Measurements from ENCODE around the gene SMPD4. TPM values are rescaled to one million over a fixed set of nuclear protein-coding genes. Genes with fewer than 3 reads are reported as not detected.
"Not testable (repeated sequence)": the region's sequence is repeated elsewhere in the genome, so short reads cannot be mapped to it uniquely, and the experiment has no call there.

SMPD4 gene
- total RNA-seq, 4 donors from 2014 or later, result 52.7 to 140 (median 65.0) TPM

DNA sequence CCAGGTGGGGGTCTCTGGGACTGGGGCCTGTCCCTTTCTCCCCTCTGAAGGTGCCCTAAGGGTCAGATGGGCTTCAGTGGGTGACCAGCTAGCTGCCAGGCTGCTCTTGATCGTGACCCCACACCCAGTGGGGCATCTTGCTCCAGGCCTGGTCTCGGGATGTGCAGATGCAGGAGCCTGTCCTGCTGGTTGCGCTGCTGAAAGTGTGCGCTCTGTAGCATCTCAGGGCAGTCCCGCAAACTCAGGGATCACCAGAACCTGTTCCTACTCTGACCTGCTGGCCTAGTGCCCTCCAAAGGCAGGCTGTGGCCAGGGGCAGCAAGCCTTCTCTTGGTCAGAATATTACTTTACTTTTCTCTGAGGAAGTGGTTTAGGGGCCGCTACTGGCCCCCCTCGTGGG, 40.9 kb downstream of the SMPD4 start:
- WGBS, result no CpG with 5 or more reads among the region's 7 CpGs
- H3K9me3 ChIP-seq, H3K27ac ChIP-seq, H3K27me3 ChIP-seq, H3K36me3 ChIP-seq, H3K4me3 ChIP-seq: not testable (repeated sequence)
- H3K4me1 ChIP-seq, result peaks cover 14% of the 10 kb centered on the region
- peak in 1 of 2 donors; percentile 38 for DNase-seq (ENCODE audit: low spot score in 2 of 2)

- not testable (repeated sequence) for H3K9me3 ChIP-seq, H3K36me3 ChIP-seq, H3K4me1 ChIP-seq, H3K27me3 ChIP-seq, H3K27ac ChIP-seq, H3K4me3 ChIP-seq
- WGBS, result 62% methylated on average over 13 of the region's 30 CpGs
- peak in 1 of 2 donors; percentile 40 for DNase-seq (ENCODE audit: low spot score in 2 of 2)
These were observed 41.8 kb downstream of the SMPD4 start for GRCh38 chr2:130139331-130140280.

DNA sequence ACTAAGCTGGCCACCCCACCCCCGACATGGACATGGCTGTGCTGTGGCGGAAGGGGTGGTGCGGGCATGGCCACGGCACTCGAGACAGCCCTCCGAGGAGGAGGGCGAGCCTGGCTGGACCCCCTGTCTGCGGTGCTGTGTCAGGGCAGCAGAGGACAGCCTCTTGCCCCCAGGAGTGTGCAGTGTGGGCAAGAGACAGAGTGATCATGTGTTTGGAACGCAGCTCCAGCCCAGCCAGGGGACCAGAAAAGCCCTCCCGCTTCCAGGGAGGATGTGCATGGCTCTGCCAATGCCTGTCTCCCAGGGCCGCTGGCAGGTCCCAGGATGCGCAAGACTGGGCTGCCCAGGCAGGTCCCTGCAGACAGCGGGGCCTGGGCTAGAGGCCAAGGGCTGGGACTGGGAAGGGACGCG, 42.6 kb downstream of the SMPD4 start:
- H3K27ac ChIP-seq, H3K9me3 ChIP-seq, H3K4me1 ChIP-seq, H3K36me3 ChIP-seq, H3K27me3 ChIP-seq, H3K4me3 ChIP-seq: not testable (repeated sequence)
- WGBS, result no CpG with 5 or more reads among the region's 15 CpGs
- DNase-seq (ENCODE audit: low spot score in 2 of 2), result peak in 1 of 2 donors; percentile 34

GRCh38 chr2:130138326-130138725, 43.1 kb downstream of the SMPD4 start:
- DNase-seq (ENCODE audit: low spot score in 2 of 2), result peak in 1 of 2 donors; percentile 26
- not testable (repeated sequence) for H3K36me3 ChIP-seq
- 80% methylated on average over 4 of the region's 13 CpGs for WGBS

DNA sequence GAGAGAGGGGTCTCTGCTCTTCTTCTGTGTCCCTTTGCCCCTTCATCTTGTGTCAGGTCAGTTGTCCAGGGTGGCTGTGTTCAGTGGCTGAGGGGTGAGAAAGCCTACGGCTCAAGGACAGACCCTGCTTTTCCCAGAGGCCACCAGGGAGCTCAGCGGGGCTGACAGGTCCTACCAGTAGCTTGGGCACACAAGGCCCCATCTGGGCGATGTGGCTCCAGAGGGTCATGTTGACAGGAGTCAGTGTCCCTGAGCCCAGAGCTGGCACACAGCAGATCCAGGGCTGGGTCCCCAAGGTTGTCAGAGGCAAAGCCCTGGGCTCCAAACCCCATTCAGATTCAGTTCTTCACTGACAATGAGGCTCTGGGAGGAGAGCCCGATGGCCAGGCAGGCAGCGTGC, 44.3 kb downstream of the SMPD4 start:
- not testable (repeated sequence) for H3K4me1 ChIP-seq, H3K4me3 ChIP-seq, H3K27me3 ChIP-seq, H3K36me3 ChIP-seq, H3K27ac ChIP-seq, H3K9me3 ChIP-seq
- WGBS, result 77% methylated on average over 3 of the region's 5 CpGs
- peak in 1 of 2 donors; percentile 66 for DNase-seq (ENCODE audit: low spot score in 2 of 2)

More at GRCh38 chr2:130138326-130138725, 43.1 kb downstream of the SMPD4 start:
- not testable (repeated sequence) for H3K4me1 ChIP-seq, H3K4me3 ChIP-seq, H3K9me3 ChIP-seq, H3K27me3 ChIP-seq, H3K27ac ChIP-seq

DNA sequence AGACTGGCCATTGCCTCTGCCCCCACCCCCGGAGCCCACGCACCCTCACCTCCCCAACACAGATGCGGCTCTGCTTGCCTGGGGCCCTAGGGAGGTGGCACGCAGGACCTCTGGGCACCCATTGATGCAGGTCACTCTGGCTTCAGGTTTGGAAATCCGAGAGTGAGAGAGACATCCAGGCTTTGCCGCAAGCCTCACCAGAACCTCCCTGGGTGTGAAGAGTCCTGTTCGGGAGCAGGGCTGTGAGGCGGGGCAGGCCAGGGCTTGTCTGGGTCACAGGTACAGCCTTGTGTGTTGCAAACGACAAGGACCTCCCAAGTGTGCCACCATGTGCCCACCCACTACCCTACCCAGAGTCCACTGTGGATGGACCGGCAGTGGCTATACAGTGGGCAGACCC, 44.9 kb downstream of the SMPD4 start:
- H3K4me1 ChIP-seq; H3K36me3 ChIP-seq; H3K9me3 ChIP-seq; H3K4me3 ChIP-seq; DNase-seq (ENCODE audit: low spot score in 2 of 2); H3K27ac ChIP-seq; H3K27me3 ChIP-seq: not testable (repeated sequence)
- no CpG with 5 or more reads among the region's 10 CpGs for WGBS

- Histone ChIP-seq H3K9me3 (no peaks in the 10 kb centered on the region), H3K36me3 (no peaks in the 10 kb centered on the region), H3K4me3 (no peak overlapping the region), H3K27ac (no peak overlapping the region), H3K27me3 (peaks cover 3% of the 10 kb centered on the region), H3K4me1 (no peaks in the 10 kb centered on the region)
- peak in 1 of 2 donors; percentile 78 for DNase-seq (ENCODE audit: low spot score in 2 of 2)
- 87% methylated on average over 8 of the region's 15 CpGs for WGBS
- TF ChIP-seq POLR2A (IDR thresholded peaks at IDR 0.05), result no peak
- no peak for TF ChIP-seq EP300 (IDR thresholded peaks at IDR 0.05)
- TF ChIP-seq POLR2AphosphoS5 (IDR thresholded peaks at IDR 0.05), result no peak
- TF ChIP-seq, protein P1, sequence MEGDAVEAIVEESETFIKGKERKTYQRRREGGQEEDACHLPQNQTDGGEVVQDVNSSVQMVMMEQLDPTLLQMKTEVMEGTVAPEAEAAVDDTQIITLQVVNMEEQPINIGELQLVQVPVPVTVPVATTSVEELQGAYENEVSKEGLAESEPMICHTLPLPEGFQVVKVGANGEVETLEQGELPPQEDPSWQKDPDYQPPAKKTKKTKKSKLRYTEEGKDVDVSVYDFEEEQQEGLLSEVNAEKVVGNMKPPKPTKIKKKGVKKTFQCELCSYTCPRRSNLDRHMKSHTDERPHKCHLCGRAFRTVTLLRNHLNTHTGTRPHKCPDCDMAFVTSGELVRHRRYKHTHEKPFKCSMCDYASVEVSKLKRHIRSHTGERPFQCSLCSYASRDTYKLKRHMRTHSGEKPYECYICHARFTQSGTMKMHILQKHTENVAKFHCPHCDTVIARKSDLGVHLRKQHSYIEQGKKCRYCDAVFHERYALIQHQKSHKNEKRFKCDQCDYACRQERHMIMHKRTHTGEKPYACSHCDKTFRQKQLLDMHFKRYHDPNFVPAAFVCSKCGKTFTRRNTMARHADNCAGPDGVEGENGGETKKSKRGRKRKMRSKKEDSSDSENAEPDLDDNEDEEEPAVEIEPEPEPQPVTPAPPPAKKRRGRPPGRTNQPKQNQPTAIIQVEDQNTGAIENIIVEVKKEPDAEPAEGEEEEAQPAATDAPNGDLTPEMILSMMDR (IDR thresholded peaks at IDR 0.05), result no peak
These were observed 45.5 kb downstream of the SMPD4 start for GRCh38 chr2:130135692-130136541.

DNA sequence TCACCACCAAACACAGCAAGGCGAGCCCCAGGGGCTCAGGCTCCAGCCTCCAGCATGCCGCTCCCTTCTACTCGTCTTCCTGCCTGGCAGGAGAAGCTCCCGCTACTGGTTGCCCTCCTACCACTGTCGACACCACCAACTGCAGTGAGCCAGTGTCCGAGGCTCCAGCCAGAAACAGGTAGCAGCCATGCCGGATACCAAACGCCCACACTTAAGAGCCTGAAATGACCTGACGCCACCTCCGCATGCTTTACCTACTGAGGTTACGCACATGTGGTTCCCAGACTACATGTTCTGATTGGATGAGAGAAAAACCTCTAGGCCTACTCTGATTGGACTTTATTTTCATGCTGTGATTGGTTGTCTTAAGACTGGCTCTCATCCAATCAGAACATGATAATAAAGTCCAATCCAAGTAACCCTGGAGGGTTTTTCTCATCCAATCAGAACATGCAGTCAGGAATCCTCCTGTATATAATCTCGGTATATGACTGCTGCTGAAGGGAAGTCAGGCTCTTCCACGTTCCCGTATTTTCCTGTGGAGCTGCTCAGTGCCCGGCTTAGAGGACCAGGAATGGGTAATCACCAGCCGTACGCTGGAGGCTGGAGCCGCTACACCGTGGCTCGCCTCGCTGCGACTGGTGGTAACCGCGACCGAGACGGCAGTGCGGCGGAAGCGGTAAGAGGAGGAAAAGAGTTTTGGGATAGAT, 52.1 kb downstream of the SMPD4 start, which contains the start of gene POTEF:
Gene POTEF, minus strand, starts transcription at position 103 of the 710 bp plus-strand sequence. CDS start 8,707 bp downstream, outside the sequence.
- not testable (repeated sequence) for H3K27me3 ChIP-seq; H3K27ac ChIP-seq; DNase-seq (ENCODE audit: low spot score in 2 of 2); H3K36me3 ChIP-seq; H3K9me3 ChIP-seq; H3K4me1 ChIP-seq; H3K4me3 ChIP-seq
- 84% methylated on average over 25 of the region's 29 CpGs for WGBS

DNA sequence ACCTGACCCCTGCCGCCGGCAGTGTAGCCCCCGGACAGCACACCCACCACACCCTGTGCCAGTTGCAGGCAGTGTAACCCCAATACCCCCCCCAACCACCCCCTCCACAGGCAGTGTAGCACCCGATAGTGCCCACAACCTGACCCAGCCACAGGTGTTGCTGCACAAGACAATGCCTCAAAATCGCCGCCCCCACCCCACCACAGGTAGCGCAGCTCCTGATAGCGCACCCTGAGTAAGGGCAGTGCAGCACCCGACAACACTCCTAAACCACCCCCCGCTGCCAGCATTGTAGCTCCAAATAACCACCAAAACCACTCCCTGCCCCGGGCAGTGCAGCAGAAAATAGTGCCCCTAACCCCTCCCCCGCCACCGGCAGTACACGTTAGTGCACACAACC, 52.9 kb downstream of the SMPD4 start:
- 97% methylated on average over 7 of the region's 14 CpGs for WGBS
- not testable (repeated sequence) for DNase-seq (ENCODE audit: low spot score in 2 of 2); H3K4me3 ChIP-seq; H3K27me3 ChIP-seq; H3K27ac ChIP-seq; H3K36me3 ChIP-seq; H3K4me1 ChIP-seq; H3K9me3 ChIP-seq

- not testable (repeated sequence) for H3K27me3 ChIP-seq; H3K9me3 ChIP-seq; H3K36me3 ChIP-seq; H3K4me1 ChIP-seq; H3K4me3 ChIP-seq; DNase-seq (ENCODE audit: low spot score in 2 of 2); H3K27ac ChIP-seq
- no CpG with 5 or more reads among the region's 9 CpGs for WGBS
These were observed 53.7 kb downstream of the SMPD4 start for GRCh38 chr2:130127726-130128125.

- not testable (repeated sequence) for H3K4me1 ChIP-seq; H3K27ac ChIP-seq; H3K27me3 ChIP-seq; H3K4me3 ChIP-seq; H3K9me3 ChIP-seq; H3K36me3 ChIP-seq; DNase-seq (ENCODE audit: low spot score in 2 of 2)
- WGBS, result 97% methylated on average over 22 of the region's 45 CpGs
These were observed 60.5 kb downstream of the SMPD4 start for GRCh38 chr2:130120924-130121323.
